Hindlimb muscle (tissue), 1 donor: ENCODE data around the gene VOPP1. TPM values are rescaled to one million over a fixed set of nuclear protein-coding genes. Genes with fewer than 3 reads are reported as not detected.

ENCODE experiments used
- DNase-seq: peaks from one replicate; pipeline ENCODE4 v3.0.0-alpha.2; 2013
- polyA plus RNA-seq: library from polyadenylated mRNA; unstranded; fragments of 120-200 nt; gene quantifications from one replicate; pipeline ENCODE4 v1.2.1, GENCODE V29; 2013; ENCODE audit not compliant: insufficient read length

The VOPP1 gene
- polyA plus RNA-seq, 1 donor: 25.8 TPM

DNA sequence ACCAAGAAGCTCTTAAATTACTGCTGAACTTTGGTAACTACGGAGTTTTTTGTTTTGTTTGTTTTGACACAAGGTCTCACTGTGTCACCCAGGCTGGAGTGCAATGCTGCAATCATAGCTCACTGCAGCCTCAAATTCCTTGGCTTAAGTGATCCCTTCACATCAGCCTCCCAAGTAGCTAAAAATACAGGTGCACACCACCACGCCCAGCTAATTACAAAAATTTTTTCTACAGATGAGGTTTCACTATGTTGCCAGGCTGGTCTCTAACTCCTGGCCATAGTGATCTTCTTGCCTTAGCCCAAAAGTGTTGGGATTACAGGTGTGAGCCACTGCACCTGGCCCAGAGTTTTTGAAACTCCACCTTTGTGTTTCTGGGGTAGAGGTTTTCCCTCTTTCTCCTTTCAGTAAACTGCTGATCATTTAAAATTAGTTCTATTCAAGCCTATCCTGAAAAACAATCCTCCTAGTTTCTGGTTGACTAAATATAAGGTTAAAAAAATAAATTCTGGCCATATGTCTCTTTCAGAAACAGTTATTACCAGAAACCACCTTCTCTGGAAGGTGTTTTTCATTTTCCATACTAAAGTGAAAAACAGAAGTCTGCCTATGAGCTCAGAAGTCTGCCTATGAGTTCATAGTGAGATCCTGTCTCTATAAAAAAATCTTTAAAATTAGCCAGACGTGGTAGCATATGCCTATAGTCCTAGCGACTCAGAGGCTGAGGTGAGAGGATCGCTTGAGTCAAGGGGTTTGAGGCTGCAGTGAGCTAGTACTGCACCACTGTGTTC is 63.9 kb downstream of the VOPP1 start:
- no peak for DNase-seq

DNA sequence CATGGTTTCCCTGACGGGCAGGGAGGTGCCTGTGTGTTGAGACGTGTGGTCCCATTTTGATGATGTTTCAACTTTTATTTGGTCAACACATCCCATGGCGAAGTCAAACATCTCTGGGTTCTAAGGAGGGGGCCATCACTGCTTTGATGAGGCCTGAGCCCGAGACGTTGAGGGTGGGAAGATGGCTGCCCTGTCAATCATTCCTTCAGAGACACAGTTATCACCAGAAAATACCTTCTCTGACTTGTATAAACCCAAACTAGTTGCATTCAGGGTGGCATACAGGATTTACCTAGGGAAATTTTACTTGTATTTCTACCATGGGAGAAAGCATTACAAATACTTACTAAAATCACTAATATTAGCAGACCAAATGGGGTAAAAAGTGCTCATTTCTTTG is 64.6 kb downstream of the VOPP1 start:
- no peak for DNase-seq

- no peak for DNase-seq
Observed at GRCh38 chr7:55504967-55505658, 67.2 kb downstream of the VOPP1 start.

- DNase-seq: no peak
Observed at GRCh38 chr7:55504093-55504859, 68.0 kb downstream of the VOPP1 start.

DNA sequence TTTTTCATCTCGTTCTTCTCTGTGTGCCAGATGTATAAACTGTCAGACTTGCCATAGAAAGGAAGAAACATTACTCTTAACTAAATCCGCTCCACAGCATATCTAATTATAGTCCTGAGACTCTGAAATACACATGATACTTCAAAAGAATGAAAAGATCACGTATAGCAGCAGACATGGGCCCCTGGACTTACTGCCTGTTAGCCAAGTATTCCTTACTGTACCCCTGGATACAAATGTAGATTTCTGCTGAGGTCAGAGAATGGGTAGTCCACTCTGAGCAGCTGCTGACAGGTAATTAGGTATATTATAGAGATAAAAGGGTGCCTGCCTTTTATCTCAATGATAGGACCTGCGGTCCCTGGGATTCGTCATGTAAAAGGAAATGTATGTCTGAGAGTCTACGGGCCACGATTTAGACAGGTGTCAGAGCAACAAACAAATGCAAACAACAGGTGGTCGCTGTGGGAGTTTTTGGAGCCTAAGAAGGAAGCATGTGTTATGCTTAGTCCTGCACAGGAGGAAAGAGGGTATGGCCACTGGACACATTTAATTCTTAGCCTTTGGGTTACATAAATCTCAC is 69.4 kb downstream of the VOPP1 start:
- DNase-seq: no peak

DNA sequence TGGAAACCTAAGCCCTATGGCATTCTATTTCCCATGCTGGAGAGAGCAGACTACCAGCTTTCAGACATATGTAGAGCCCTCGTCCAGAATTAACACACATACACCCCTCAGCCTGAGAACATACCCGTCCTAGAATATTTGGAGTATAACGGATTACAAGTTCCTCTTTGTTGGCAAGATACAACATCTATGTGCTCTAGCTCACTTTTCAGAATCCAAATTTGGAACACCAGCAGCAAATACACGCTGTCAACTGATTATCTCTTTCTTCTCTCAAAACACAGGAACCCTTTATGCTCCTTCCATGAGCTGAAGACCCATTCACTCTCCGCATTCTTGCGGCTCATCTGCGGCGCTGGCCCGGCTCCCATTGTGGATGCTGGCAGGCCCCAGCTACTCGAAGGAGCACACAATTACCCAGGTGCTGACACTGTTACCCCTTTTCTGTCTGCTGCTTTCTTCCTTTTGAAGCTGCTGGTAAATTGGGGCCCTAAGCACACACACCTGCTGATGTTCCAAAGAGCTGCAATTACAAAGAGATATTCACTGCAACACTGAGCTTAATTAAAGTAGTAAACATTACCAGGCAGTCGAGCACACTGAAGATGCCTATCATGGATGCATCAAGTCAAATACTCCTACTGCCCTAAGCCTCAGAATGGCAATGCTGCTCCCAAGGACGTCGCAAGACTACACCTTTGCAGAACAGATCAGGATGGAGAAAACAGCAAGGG is 70.0 kb downstream of the VOPP1 start:
- DNase-seq: no peak

GRCh38 chr7:55501611-55502010 is 70.7 kb downstream of the VOPP1 start:
- no peak for DNase-seq

GRCh38 chr7:55500117-55500756 is 72.1 kb downstream of the VOPP1 start:
- no peak for DNase-seq

GRCh38 chr7:55499591-55499990 is 72.7 kb downstream of the VOPP1 start:
- DNase-seq: no peak

DNA sequence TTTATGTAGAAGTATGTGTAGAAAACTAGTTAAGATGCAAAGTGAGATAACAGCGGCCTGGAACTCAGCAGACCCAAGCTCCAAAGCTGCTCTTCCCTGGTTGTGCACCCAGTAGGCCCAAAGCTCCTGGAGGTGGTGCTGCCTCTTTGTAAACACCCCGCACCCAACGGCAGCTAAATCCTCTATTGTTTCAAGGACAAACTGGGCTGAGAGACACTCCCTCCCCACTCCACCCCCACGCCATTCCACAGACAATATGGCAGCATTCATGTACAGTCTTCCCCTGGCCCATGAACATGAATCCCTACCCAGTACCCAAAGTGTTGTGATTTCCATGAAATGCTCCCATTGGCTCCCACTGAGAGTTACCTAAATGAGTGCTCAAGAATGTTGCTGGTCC is 73.5 kb downstream of the VOPP1 start:
- no peak for DNase-seq

GRCh38 chr7:55498142-55498541 is 74.2 kb downstream of the VOPP1 start:
- DNase-seq: no peak

- no peak for DNase-seq
Observed at GRCh38 chr7:55497521-55497920, 74.8 kb downstream of the VOPP1 start.

GRCh38 chr7:55496906-55497305 is 75.4 kb downstream of the VOPP1 start:
- no peak for DNase-seq

- DNase-seq: no peak
Observed at GRCh38 chr7:55494951-55495350, 77.4 kb downstream of the VOPP1 start.

DNA sequence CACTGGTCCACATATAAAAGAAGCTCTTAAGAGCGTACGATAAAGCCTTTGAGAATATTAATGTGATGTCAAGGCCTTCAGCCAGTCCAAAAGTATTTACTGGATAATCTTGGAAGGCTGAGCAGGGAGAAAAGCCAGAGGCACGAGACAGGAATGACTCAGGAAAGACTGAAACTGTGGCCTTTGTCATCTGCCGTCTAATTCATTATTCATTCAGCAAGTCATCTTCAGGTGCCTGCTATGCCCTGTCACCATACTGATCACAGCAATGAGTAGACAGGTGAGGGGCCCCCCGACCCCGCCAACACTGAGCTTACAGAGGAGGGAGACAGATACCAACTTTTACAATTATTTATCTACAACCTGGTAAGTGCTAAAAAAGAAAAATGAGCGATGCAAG is 78.9 kb downstream of the VOPP1 start:
- no peak for DNase-seq

DNA sequence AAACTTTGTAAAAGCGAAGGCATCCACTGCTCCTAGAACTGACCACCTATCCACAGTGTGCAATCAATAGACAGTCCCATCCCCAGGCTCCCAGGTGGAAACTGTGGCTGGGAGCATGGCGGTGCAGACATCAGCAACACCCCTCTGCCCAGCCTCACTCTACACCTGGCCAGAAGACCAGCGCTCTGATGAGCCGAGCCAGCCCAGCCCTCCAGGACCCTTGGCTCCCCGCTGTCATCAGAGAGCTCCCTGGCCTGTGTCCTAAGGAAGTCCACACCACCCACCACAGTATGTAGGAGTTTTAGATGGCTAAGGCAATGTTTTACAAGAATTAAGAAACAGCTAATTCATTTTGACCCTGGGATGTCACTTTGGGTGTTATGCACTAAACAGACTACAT is 81.0 kb downstream of the VOPP1 start:
- no peak for DNase-seq

GRCh38 chr7:55490099-55490498 is 82.2 kb downstream of the VOPP1 start:
- DNase-seq: no peak

GRCh38 chr7:55489552-55489951 is 82.8 kb downstream of the VOPP1 start:
- no peak for DNase-seq

GRCh38 chr7:55488804-55489340 is 83.4 kb downstream of the VOPP1 start:
- DNase-seq: no peak

DNA sequence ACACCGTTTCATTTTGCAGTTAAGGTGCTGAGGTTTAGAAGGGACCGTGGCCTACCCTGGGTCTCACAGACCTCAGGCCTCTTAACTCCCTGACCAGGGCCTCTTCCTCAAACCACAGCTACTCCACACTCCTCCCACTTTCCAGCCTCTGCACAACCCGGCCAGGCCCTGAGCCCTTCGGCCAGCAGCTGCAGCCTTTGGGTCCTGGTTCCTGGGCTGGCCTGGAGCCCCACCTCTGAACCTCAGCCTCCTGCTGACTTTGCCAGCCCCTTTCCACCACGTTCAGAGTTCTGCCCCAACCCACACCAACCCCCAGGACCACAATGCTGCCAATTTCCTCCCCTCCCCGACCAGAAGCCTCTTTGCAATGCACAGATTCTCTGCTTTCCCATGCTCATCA is 84.1 kb downstream of the VOPP1 start:
- no peak for DNase-seq

- DNase-seq: no peak
Observed at GRCh38 chr7:55486991-55487390, 85.3 kb downstream of the VOPP1 start.

DNA sequence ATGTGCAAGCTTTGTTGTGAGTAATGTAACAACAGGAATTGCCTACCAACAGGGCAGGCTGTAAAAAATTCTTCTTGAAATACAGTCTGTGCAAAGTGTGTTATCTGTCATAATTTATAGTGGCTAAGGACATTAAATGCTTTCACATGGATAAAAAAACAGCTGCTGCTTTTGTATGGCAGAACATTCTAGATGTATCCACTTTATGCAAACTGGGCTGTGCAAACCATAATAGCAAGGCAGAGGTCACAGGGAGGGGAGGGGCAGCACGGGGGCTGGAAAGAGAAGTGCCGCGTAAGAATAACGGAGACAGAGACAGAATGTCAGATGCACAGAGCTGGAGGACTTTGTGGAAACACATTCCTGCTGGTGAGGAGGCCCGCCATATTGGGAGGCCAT is 86.1 kb downstream of the VOPP1 start:
- DNase-seq: no peak
